Ishikawa (cell line): ENCODE results near the gene FRMPD2.

ENCODE experiments used
- CEBPB ChIP-seq: IDR thresholded peaks from 2 replicates; pipeline ENCODE4 v1.6.1; 2012
- CREB1 ChIP-seq: IDR thresholded peaks from 2 replicates; pipeline ENCODE4 v1.6.1; 2012; ENCODE audit warnings: low read depth
- EGR1 ChIP-seq: IDR thresholded peaks from 2 replicates; pipeline ENCODE4 v1.6.1; 2012
- EP300 ChIP-seq: IDR thresholded peaks from 2 replicates; pipeline ENCODE4 v1.6.1; 2012; ENCODE audit warnings: borderline replicate concordance
- MAX ChIP-seq: IDR thresholded peaks from 2 replicates; pipeline ENCODE4 v1.6.1; 2012
- NFIC ChIP-seq: IDR thresholded peaks from 2 replicates; pipeline ENCODE4 v1.6.1; 2012
- RAD21 ChIP-seq: IDR thresholded peaks from 2 replicates; pipeline ENCODE4 v1.6.1; 2012; ENCODE audit warnings: low read depth
- REST ChIP-seq: IDR thresholded peaks from 2 replicates; pipeline ENCODE4 v1.6.1; 2012; ENCODE audit warnings: low read depth, mild to moderate bottlenecking
- TAF1 ChIP-seq: IDR thresholded peaks from 2 replicates; pipeline ENCODE4 v1.6.1; 2012; ENCODE audit warnings: low read depth, mild to moderate bottlenecking
- TEAD4 ChIP-seq: IDR thresholded peaks from 2 replicates; pipeline ENCODE4 v1.6.1; 2012
- USF1 ChIP-seq: IDR thresholded peaks from 2 replicates; pipeline ENCODE4 v1.6.1; 2012
- YY1 ChIP-seq: IDR thresholded peaks from 2 replicates; pipeline ENCODE4 v1.6.1; 2012; ENCODE audit warnings: low read depth
- ZBTB7A ChIP-seq: IDR thresholded peaks from 2 replicates; pipeline ENCODE4 v1.6.1; 2012; ENCODE audit warnings: low read depth

GRCh38 chr10:48239618-48240017 is 34.9 kb downstream of the FRMPD2 start:
- TF ChIP-seq RAD21 (no peak), YY1 (no peak), NFIC (no peak), TAF1 (no peak), REST (no peak), MAX (no peak), CREB1 (no peak), CEBPB (no peak), EP300 (no peak), USF1 (no peak), EGR1 (no peak), ZBTB7A (no peak), TEAD4 (no peak)
